Lower leg skin (tissue), 3 donors: ENCODE results near the gene GRN.

Source experiments
- CTCF ChIP-seq, 3 donors: fragments of 450-650 bp; IDR thresholded peaks; one replicate each; pipeline ENCODE4 v1.5.1; 2016; ENCODE audit warnings: antibody characterized with exemption in 3 of 3, mild to moderate bottlenecking in 3 of 3, moderate library complexity in 2 of 3
- POLR2A ChIP-seq, 2 donors: fragments of 450-650 bp; IDR thresholded peaks; one replicate each; pipeline ENCODE4 v1.6.1; 2016 to 2017; ENCODE audit warnings: antibody characterized with exemption in 2 of 2, mild to moderate bottlenecking in 1 of 2, moderate library complexity in 1 of 2

GRCh38 chr17:44326861-44327444 lies 18.1 kb upstream of the GRN start:
- TF ChIP-seq POLR2A (IDR thresholded peaks at IDR 0.05) (no peak), CTCF (IDR thresholded peaks at IDR 0.05) (no peak)
